Thoracic aorta (tissue), 2 donors: ENCODE results near the gene NDEL1. TPM values are rescaled to one million over a fixed set of nuclear protein-coding genes. Genes with fewer than 3 reads are reported as not detected.

Experiments used
- ATAC-seq: fragments of 150-250 bp; one replicate; pipeline ENCODE4 v1.8.0; 2017; ENCODE audit warnings: low read depth; ENCODE audit not compliant: insufficient number of reproducible peaks, low FRiP score
- DNase-seq: peaks from one replicate; pipeline ENCODE4 v3.0.0-alpha.2; 2020; ENCODE audit warnings: low spot score
- H3K27ac ChIP-seq, 2 donors: fragments of 200-600 bp; sonication (generic); 1 replicate in 1 of 2; 2 replicates in 1 of 2; pipeline ENCODE4 v1.5.1; 2016; ENCODE audit warnings: mild to moderate bottlenecking in 2 of 2, moderate library complexity in 2 of 2
- H3K27me3 ChIP-seq: fragments of 200-600 bp; sonication (generic); replicated peaks from 2 replicates; pipeline ENCODE4 v1.6.0; 2016; ENCODE audit warnings: mild to moderate bottlenecking; ENCODE audit not compliant: insufficient read depth
- H3K36me3 ChIP-seq: fragments of 200-600 bp; sonication (generic); one replicate; pipeline ENCODE4 v1.5.1; 2016
- H3K4me1 ChIP-seq, 2 donors: fragments of 200-600 bp; sonication (generic); 1 replicate in 1 of 2; 2 replicates in 1 of 2; pipeline versions ENCODE4 v1.5.1 to v1.6.0; 2016; ENCODE audit warnings: low read depth in 2 of 2, mild to moderate bottlenecking in 1 of 2; ENCODE audit not compliant: control insufficient read depth in 1 of 2
- H3K4me3 ChIP-seq: fragments of 200-600 bp; sonication (generic); 2 replicates; pipeline ENCODE4 v1.5.1; 2016; ENCODE audit warnings: mild to moderate bottlenecking
- H3K9me3 ChIP-seq: fragments of 200-600 bp; sonication (generic); 2 replicates; pipeline ENCODE4 v1.5.1; 2016
- total RNA-seq, 2 donors: library from RNA; depleted of rRNA; stranded (reverse); fragments of >200 nt; gene quantifications; one replicate each; pipeline versions ENCODE4 v1.1.0 to v1.2.3, GENCODE V29; 2016
- TF ChIP-seq, protein P1 (sequence below): fragments of 200-600 bp; sonication (generic); IDR thresholded peaks from one replicate; pipeline ENCODE4 v1.5.1; 2019; ENCODE audit warnings: antibody characterized with exemption

Gene NDEL1
- total RNA-seq, 2 donors from 2014 or later: 110 to 113 TPM

DNA sequence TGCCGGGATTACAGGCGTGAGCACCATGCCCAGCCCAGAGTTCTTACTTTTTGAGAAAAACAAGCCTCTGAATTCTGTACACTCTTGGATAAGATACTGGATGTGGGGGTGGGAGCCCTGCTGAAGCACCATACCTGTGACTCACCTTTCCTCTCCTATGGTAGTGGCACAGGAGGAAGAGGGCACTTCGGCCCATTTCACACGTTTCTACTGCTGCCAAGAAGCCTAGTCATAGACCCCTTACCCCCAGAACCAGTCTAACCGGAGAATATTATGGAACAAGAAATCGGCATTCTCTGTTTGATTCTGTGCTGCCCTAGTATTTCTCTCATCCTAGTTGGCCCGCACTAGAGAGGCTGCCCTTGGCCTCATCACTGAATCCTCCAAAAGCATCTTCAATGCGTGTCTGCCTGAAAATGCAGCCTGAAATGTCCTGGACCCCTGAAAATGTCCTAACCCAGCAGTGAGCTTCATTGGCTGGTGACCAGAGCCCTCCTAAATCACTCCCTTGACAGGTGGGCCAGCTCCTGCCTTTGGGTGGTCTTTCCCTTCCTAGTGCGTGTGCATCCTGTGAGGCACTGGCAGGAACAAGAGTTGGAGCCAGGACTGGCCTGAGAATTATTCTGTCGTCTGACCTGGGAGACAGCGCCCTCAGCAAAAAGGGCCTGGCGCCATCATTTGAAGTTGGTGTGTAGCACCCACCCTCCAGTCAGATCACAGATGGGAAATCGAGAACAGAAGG is 37.9 kb downstream of the NDEL1 start:
- Histone ChIP-seq H3K36me3 (peaks cover 45% of the 10 kb centered on the region), H3K4me3 (no peak overlapping the region), H3K27me3 (no peaks in the 10 kb centered on the region), H3K27ac (peak overlapping the region; percentile 73 to 74), H3K9me3 (no peaks in the 10 kb centered on the region), H3K4me1 (peaks cover 23 to 68% of the 10 kb centered on the region in 2 donors)
- DNase-seq (no peak), ATAC-seq (no peak)
- TF ChIP-seq, protein P1, sequence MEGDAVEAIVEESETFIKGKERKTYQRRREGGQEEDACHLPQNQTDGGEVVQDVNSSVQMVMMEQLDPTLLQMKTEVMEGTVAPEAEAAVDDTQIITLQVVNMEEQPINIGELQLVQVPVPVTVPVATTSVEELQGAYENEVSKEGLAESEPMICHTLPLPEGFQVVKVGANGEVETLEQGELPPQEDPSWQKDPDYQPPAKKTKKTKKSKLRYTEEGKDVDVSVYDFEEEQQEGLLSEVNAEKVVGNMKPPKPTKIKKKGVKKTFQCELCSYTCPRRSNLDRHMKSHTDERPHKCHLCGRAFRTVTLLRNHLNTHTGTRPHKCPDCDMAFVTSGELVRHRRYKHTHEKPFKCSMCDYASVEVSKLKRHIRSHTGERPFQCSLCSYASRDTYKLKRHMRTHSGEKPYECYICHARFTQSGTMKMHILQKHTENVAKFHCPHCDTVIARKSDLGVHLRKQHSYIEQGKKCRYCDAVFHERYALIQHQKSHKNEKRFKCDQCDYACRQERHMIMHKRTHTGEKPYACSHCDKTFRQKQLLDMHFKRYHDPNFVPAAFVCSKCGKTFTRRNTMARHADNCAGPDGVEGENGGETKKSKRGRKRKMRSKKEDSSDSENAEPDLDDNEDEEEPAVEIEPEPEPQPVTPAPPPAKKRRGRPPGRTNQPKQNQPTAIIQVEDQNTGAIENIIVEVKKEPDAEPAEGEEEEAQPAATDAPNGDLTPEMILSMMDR: no peak

DNA sequence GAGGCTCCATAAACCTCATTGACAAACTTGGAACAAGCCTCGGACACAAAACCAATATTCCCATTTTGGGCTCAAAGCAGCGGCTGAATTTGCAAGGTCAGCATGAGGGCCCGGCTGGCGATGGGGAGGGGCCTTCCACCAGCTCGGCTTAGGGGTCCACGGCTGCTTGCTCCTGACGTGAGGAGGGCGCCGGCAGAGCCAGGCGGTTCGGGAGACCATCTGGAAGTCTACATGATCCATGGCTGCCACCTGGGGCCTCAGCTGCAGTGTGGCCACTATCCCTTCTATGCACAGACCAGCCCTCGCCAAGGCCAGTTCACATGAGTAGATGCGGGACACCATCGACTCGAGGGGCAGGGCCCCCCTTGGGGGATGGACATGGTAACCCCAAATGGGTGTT is 39.1 kb downstream of the NDEL1 start:
- Histone ChIP-seq H3K27ac (peak overlapping the region in 1 of 2 donors; percentile 15), H3K4me3 (no peak overlapping the region), H3K4me1 (peaks cover 16 to 60% of the 10 kb centered on the region in 2 donors), H3K27me3 (no peaks in the 10 kb centered on the region), H3K9me3 (no peaks in the 10 kb centered on the region), H3K36me3 (peaks cover 56% of the 10 kb centered on the region)
- no peak for ATAC-seq
- TF ChIP-seq, protein P1: no peak
- no peak for DNase-seq

DNA sequence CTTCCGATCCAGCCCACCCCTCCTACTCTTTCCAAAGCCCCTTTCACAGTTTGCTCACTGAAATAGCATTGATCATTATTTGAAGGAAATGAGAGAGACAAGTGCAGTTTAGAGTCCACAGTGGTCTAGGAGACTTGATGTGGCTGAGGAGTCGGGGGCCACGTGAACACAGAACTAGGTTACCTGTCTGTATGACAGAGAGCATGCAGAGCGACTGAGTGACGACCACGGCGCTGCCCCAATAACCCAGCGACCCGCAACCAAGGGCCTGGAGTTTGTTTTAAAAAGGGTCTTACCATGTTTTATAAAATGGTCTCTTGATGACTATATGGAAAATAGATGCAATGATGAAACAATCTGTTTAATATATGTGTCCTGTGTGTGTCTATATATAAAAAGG is 39.5 kb downstream of the NDEL1 start:
- H3K9me3 ChIP-seq: no peaks in the 10 kb centered on the region
- no peaks in the 10 kb centered on the region for H3K27me3 ChIP-seq
- H3K36me3 ChIP-seq: peaks cover 60% of the 10 kb centered on the region
- TF ChIP-seq, protein P1: no peak
- peaks cover 16 to 60% of the 10 kb centered on the region in 2 donors for H3K4me1 ChIP-seq
- ATAC-seq: no peak
- no peak overlapping the region for H3K4me3 ChIP-seq
- no peak for DNase-seq
- H3K27ac ChIP-seq: peak overlapping the region in 1 of 2 donors; percentile 15

DNA sequence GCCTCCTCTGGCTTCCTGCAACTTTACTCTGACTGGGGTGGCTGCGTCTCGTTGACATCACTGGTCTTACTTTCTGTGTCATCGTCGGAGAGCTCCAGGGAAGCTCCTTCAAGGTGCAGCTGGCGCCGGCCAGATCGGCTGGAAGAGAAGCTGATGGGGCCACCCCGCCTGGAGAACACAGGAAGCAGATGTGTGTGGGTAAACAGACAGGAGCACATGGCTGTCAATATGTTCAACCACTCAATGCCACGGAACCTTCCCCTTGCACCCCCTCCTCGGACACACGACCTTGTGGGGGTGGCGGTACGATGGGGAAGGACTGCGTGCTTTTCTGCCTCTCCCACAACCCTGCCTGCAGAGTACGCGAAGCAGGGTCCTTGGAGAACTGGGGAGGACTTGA is 40.1 kb downstream of the NDEL1 start:
- H3K4me1 ChIP-seq: peaks cover 11 to 60% of the 10 kb centered on the region in 2 donors
- no peak for DNase-seq

DNA sequence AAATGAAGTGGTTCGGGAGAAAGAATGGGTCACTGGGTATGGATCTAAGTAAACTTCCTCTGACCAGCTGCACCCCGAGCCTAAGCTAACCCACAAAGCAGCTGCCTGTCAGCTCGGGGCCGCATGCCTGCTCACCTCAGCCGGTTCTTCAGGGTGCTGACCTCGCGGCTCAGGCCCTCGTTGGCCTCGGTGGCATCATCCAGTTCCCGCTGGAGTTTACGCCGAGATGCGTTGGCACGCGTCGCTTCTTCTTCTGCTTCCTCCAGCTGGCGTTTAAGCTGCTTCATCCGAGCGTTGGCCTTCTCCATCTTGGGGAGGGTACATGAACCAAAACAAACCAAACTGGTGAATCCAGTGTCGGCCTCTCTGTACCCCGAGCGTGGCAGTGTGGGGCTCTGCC is 41.1 kb downstream of the NDEL1 start:
- Histone ChIP-seq H3K27ac (peak overlapping the region; percentile 4 to 48), H3K9me3 (no peaks in the 10 kb centered on the region), H3K36me3 (peaks cover 75% of the 10 kb centered on the region), H3K4me1 (peaks cover 9 to 60% of the 10 kb centered on the region in 2 donors), H3K27me3 (no peaks in the 10 kb centered on the region), H3K4me3 (no peak overlapping the region)
- ATAC-seq: no peak
- DNase-seq: no peak
- TF ChIP-seq, protein P1: no peak

More for the DNA sequence above, 40.1 kb downstream of the NDEL1 start:
- H3K36me3 ChIP-seq: peaks cover 66% of the 10 kb centered on the region
- H3K27ac ChIP-seq: no peak overlapping the region
- no peak for ATAC-seq
- TF ChIP-seq, protein P1: no peak
- H3K9me3 ChIP-seq: no peaks in the 10 kb centered on the region
- H3K4me3 ChIP-seq: no peak overlapping the region
- no peaks in the 10 kb centered on the region for H3K27me3 ChIP-seq
